GM19239 (cell line): ENCODE data around the gene SPOCD1.
"Not testable (repeated sequence)": the region's sequence is repeated elsewhere in the genome, so short reads cannot be mapped to it uniquely, and the experiment has no call there.

Experiments used
- DNase-seq: peaks from one replicate; pipeline ENCODE4 v3.0.0; 2011; ENCODE audit warnings: low spot score; ENCODE audit not compliant: insufficient read length
- FAIRE-seq: peaks from 2 replicates; lab custom pipeline; 2011; peaks lifted over from hg19 to GRCh38; lab: Jason Lieb, UNC

The SPOCD1 gene

GRCh38 chr1:31830511-31830910, 14.7 kb upstream of the SPOCD1 start:
- FAIRE-seq (no peak), DNase-seq (no peak)

GRCh38 chr1:31830065-31830464, 14.2 kb upstream of the SPOCD1 start:
- no peak for DNase-seq
- no peak for FAIRE-seq

GRCh38 chr1:31828926-31829690, 13.3 kb upstream of the SPOCD1 start:
- FAIRE-seq (no peak), DNase-seq (no peak)

- no peak for FAIRE-seq
- DNase-seq = no peak
Measured at GRCh38 chr1:31828341-31828740, 12.5 kb upstream of the SPOCD1 start.

- FAIRE-seq (no peak), DNase-seq (no peak)
Measured at GRCh38 chr1:31823780-31824179, 8.0 kb upstream of the SPOCD1 start.

GRCh38 chr1:31822766-31823165, 6.9 kb upstream of the SPOCD1 start:
- FAIRE-seq (no peak), DNase-seq (no peak)

- not testable (repeated sequence) for FAIRE-seq, DNase-seq
Measured at GRCh38 chr1:31820196-31820595, 4.4 kb upstream of the SPOCD1 start.

GRCh38 chr1:31818206-31818605, 2.4 kb upstream of the SPOCD1 start:
- no peak for DNase-seq
- no peak for FAIRE-seq

- DNase-seq = not testable (repeated sequence)
Measured at GRCh38 chr1:31816947-31817346, 1.1 kb upstream of the SPOCD1 start.

GRCh38 chr1:31816501-31816900, 679 bp upstream of the SPOCD1 start:
- not testable (repeated sequence) for DNase-seq
- FAIRE-seq = peak; percentile 18

More at GRCh38 chr1:31816947-31817346, 1.1 kb upstream of the SPOCD1 start:
- not testable (repeated sequence) for FAIRE-seq

- FAIRE-seq = no peak
- no peak for DNase-seq
Measured at GRCh38 chr1:31815307-31815645, 546 bp downstream of the SPOCD1 start.

- FAIRE-seq = no peak
Measured at GRCh38 chr1:31814631-31815306, 1.1 kb downstream of the SPOCD1 start.

GRCh38 chr1:31814041-31814511, 1.7 kb downstream of the SPOCD1 start:
- DNase-seq (no peak), FAIRE-seq (no peak)

More at GRCh38 chr1:31814631-31815306, 1.1 kb downstream of the SPOCD1 start:
- DNase-seq = no peak

- FAIRE-seq (no peak), DNase-seq (no peak)
Measured at GRCh38 chr1:31812158-31812829, 3.5 kb downstream of the SPOCD1 start.

- DNase-seq (no peak), FAIRE-seq (no peak)
Measured at GRCh38 chr1:31811605-31812004, 4.2 kb downstream of the SPOCD1 start.

GRCh38 chr1:31809698-31810097, 6.1 kb downstream of the SPOCD1 start:
- DNase-seq (no peak), FAIRE-seq (no peak)

GRCh38 chr1:31807273-31808048, 8.4 kb downstream of the SPOCD1 start:
- no peak for DNase-seq
- no peak for FAIRE-seq

GRCh38 chr1:31805318-31805717, 10.5 kb downstream of the SPOCD1 start:
- DNase-seq = no peak
- FAIRE-seq = no peak

GRCh38 chr1:31804098-31804497, 11.7 kb downstream of the SPOCD1 start:
- no peak for FAIRE-seq
- no peak for DNase-seq

GRCh38 chr1:31803610-31804009, 12.2 kb downstream of the SPOCD1 start:
- DNase-seq (no peak), FAIRE-seq (no peak)
